Measurements from ENCODE around the gene FANK1.
"Not testable (repeated sequence)": the region's sequence is repeated elsewhere in the genome, so short reads cannot be mapped to it uniquely, and the experiment has no call there.

FANK1 gene

DNA sequence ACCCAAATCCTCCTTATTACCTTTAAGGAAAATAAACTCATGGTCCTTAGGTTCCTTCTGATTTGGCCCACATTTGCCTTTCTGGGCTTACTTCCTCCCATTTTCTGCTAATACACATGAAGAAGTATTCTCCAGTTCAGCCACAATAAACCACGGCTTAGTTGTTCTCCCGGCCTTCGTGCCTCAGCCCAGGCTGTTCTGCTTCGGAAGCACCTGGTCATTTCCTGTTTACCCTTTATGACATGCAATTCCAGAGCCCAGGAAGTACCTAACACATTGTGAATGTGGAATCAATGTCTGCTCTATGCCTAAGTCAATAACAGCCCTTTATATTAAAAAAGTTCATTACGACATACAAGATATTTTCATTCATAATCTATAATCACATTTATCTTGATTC lies 4.0 kb upstream of the FANK1 start:
- DNase-seq = not testable (repeated sequence)

DNA sequence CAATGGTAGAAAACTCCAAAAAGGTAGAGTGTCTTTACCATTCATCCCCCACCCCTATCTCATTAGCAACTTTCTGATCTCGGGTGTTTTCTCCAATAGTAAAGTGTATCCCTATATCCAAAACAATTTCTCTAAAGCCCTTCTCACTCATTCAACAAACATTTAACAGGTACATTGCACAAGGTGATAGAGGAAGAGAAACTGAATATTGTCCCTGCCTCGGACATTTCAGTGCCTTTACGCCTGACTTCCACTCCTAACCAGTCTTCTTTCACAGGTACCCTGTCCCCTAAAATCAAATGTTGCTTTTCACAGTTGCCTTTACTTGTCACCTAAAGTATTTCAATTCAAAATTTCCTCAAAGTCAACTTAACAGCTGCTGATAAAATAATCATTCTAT lies 2.2 kb upstream of the FANK1 start:
- not testable (repeated sequence) for DNase-seq

DNA sequence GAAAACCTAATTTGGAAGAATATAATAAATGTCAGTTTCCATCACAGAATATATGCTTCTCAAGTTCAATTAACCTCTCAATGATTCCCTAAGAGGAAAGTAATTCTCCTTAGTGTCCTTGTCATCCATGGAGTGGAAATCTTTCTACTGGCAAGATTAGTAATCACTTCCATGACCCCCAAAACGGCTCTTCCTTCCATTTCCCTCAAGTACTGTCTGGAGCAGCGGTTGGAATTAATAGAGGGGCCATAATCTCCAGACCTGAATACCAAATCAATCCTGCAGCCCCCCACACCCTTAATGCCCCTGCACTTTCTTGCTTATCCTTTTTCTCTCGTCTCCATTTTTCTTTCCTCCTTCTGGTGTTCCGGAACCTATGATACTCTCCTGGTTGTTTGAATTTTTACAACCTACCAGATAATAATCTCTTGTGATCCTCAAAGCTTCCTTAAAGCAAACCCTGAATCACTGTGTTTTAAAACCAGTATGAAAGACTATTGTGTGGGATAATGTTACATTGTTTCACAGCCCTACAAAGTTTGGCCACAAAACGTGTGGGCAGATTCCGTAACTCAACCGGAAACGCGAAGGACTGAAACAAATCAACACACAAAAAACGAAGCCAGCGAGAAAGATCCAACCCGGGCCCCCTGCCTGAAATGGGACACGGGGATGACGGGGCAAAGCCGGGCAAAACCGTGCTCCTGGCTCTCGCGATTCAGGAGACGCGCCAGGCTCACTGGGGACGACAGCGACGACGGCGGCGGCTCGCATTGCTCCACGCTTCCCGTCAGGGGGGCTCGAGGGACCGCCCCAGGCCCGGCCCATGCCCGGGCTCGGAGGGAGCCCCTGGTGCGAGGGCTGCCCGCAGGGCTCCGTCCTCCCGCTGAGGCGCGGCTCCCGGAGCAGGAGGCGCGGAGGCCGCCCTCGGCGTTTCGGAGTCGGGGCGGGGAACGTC lies 955 bp upstream of the FANK1 start:
- DNase-seq = peak; percentile 21

DNA sequence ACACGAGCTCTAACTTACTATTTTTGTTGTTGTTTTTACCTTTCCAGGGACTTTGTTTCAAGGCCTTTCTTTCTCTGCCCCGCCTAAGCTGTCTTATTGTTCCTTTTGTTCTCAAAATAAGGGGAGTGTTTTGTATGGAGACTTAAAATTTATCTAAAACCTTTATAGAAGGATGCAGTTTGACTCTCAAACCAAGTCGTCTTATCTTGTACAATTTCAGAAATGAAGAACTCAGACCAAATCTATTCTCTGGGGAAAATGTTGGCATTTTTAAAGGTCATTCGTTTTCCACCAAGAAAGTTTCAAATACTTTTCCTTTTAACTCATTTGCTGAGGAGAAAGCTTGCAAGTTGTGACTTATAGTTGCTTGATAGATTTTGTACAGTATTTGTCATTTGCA lies 953 bp downstream of the FANK1 start:
- DNase-seq = not testable (repeated sequence)

DNA sequence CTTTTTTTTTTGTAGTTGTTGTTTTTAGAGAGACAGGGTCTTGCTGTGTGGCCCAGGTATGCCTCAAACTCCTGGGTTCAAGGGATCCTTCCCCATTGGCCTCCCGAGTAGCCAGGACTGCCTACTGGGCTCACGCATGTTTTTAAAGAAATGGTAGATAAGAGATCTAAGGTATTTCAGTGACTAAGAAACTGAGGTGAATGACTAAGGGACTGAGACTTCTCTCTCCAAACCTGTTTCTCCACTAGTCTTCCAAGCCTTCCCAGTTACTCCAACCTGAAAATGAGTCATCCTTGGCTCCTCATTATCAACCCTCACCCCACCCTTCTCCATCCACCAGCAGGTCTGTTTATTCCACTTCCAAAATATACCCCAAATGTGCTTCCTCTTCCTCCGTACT lies 4.6 kb downstream of the FANK1 start:
- not testable (repeated sequence) for DNase-seq

DNA sequence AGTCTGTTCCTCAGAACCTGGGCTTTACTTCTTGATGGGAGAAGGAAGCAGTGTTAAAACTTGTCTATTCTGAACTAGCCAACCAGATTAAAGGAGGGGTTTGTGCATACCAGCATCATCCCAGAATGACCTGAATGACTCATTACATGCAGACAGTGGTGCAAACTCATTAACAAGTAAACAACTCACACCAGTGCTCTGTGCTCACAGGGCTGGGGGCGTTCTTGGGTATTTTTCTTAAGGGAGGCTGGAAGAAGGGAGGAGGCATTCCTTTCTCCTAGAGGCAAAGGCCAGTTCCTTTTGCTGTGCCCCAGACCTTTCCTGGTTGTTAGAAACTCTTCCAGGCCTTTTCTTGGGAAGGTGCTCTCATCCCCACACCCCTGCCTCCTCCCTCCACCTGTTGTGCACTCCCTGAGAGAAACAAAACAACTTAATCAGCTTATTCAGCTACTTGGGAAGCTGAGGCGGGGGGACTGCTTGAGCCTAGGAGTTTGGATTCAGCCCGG lies 6.8 kb downstream of the FANK1 start:
- DNase-seq = not testable (repeated sequence)

DNA sequence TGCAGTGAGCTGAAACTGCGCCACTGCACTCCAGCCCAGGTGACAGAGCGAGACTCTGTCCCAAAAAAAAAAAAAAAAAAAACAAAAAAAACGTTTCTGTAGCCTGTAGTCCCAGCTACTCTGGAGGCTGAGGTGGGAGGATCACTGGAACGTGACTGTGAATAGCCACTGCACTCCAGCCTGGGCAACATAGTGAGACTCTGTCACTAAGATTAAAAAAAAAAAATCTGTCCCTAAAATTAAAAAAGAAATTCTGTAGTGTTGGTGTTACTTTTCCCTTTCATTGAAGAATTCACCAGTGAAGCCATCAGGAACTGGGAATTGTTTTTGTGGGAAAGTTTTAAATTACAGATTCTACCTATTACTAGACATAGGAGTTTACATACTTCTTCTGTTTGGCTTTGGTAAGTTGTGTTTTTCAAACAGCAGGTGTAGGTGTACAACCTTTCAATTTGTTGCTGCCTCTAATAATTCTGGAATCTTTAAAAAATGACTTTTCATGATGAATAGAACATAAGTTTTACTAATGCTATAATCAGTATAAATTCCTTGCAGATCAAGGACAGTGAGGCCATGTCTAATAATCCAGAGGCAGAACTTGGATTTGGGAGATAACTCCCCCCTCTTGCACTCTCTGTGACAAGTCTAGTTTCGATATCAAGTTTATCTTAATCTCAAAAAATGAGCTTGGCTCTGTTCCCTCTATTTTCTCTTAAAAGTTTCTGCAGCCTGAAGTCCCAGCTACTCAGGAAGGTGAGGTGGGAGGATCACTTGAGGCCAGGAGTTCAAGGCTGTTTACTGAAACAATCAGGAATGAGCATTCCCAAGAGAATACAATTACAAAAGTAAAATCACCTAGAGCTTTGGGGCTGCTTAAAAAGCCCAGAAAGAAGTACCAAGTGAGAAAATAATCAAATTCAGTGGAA lies 9.0 kb downstream of the FANK1 start:
- DNase-seq = not testable (repeated sequence)

DNA sequence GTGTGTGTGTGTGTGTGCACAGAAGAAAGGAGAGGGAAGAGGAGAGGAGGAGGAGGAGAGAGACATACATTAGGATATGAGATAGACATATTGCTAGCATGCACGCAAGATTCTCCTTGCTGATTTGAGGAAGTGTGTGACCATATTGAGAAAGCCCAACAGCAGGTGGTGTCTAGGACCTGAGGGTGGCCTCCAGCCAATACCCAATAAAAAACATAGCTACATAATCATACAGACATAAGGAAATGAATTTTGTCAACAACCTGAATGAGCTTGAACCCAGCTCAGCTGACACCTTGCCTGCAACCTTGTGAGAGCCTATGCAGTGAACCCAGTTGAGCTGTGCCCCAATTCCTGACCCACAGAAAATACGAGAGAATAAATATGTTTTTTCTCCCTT lies 11.2 kb downstream of the FANK1 start:
- not testable (repeated sequence) for DNase-seq

DNA sequence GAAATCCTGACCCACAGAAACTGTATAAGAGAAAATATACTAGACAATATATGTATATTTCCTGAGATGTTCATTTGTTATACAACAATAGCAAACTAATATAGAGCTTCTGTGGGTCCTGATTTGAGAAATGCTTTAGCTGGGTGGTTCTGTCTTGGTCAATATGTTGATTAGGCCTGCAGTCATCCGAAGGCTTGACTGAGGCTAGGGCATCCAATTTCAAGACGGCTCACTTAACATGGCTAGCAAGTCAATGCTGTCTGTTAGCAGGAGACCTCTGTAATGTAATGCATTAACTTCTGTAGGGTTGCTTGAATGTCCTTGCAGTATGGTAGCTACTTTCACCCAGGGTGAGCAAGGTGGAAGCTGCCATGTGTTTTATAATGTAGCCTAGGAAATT lies 12.4 kb downstream of the FANK1 start:
- not testable (repeated sequence) for DNase-seq

DNA sequence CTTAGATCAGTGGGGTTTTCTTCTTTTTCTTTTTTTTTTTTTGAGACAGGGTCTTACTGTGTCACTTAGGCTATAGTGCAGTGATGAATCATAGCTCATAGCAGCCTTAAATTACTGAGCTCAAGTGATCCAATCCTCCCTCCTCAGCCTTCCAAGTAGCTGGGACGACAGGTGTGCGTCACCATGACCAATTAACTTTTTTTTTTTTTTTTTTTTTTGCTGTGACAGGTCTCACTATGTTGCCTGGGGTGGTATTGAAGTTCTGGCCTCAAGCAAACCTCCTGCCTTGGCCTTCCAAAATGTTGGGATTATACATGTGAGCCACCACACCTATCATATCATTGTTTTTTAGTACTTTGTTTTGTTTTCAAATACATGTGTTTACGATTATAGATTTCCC lies 13.1 kb downstream of the FANK1 start:
- DNase-seq = not testable (repeated sequence)

DNA sequence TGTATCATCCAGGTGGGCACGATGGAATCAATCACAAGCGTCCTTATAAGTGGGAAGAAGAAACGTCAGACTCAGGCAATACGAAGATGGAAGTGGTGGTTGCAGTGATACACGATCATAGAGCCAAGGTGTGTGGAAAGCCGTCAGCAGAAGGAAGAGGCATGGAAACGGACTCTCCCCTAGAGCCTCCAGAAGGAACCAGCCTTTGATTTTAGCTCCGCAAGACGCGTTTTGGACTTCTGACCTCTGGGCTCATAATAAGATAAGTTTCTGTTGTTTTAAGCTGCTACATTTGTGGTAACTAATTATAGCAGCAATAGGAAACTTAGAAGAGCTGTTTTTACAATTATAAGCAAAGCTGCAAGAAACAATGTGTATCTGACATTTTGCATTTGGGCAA lies 14.8 kb downstream of the FANK1 start:
- no peak for DNase-seq

DNA sequence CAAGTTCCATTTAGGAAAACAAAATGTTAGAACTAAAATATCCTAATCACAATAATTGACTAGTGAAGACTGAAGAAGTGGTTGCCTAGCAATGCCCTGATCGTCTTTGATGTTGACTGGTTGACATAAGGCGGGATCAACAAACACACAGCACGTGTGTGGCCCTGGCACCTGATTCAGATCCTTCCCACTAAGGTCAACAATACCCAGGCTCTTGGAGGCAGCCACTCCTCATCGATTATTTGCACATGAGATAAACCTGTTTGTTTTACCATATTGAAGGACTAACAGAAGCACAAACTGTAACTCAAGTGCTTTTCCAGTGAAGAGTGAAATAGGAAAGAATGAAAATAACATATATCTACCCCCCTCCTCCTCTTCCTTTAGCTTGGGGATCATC lies 15.6 kb downstream of the FANK1 start:
- no peak for DNase-seq

DNA sequence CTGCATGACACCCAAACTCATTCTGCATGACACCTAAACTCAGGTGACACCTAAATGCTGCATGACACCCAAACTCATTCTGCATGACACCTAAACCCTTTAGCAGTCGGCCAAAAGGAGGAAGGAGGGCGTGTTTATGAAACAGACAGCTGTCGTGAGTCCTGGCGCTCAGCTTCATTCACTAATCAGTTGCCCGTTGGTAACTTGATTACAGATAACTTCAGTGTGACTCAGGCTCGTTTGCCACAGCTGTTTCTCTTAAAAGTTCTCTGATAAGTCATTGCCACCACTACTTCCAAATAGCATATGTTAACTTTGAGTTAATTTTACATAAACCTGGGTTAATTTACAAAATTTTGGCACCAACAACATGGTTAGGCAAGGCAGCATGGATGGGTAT lies 16.9 kb downstream of the FANK1 start:
- not testable (repeated sequence) for DNase-seq

DNA sequence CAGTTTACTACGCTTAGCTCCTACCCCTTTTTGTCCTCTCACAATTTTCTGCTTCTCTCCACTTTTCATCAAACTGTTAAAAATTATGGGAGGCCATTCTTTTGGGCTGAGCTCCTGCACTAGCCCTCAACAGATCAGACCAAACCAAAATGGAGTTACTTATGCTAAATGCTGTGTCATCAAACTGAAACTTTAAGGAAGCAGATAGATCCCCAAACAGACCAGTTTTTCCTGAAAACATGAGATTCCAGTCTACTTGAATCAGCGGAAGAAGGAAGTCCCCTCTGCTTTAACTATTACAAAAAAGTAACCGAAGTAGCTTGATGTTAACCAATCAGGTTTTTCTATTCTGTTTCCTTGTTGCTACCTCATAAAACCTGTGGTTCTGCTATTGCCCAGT lies 20.6 kb downstream of the FANK1 start:
- no peak for DNase-seq

DNA sequence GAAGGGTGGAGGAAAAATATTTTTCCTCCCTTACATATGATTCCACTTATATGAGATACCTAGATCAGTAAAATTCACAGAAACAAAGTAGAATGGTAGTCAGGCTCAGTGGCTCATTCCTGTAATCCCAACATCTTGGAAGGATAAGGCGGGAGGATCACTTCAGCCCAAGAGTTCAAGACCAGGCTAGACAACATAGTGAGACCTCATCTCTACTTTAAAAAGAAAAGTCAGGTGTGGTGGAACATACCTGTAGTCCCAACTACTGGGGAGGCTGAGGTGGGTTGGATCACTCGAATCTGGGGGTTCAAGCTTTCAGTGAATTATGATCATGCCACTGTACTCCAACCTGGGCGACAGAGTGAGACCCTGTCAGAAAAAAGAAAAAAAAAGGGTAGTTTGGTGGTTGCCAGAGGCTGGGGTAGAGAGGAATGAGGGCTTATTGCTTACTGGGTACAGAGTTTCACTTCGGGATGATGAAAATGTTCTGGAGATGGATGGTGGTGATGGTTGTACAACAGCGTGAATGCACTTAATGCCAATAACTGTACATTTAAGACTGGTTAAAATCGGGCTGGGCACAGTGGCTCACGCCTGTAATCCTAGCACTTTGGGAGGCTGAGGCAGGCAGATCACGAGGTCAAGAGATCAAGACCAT lies 21.5 kb downstream of the FANK1 start:
- DNase-seq = not testable (repeated sequence)

DNA sequence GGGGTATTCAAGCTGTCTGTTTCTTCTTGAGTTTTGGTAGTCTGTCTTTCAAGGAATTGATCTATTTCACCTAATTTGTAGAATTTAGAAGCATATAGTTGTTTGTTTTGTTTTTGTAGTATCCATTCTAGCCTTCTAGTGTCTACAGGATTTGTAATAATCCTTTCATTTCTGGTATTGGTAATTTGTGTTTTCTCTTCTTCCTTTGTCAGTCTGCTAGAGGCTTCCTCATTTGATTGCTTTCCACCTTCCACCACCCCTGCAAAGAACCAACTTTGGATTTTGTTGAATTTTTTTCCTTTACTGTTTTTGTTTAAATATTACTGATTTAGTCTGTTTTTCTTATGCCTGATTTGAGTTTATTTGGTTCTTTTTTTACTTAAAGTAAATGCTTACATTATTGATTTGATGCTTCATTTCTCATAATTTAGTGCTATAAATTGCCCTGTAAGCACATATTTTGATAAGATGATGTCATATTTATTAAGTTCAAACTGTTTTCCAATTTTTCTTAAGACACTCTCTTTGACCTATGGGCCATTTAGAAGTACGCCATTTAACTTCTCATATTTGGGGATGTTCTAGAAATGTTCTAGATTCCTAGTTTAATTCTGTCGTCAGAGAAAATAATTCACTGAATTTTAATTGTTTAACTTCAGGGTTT lies 25.4 kb downstream of the FANK1 start:
- DNase-seq = not testable (repeated sequence)

DNA sequence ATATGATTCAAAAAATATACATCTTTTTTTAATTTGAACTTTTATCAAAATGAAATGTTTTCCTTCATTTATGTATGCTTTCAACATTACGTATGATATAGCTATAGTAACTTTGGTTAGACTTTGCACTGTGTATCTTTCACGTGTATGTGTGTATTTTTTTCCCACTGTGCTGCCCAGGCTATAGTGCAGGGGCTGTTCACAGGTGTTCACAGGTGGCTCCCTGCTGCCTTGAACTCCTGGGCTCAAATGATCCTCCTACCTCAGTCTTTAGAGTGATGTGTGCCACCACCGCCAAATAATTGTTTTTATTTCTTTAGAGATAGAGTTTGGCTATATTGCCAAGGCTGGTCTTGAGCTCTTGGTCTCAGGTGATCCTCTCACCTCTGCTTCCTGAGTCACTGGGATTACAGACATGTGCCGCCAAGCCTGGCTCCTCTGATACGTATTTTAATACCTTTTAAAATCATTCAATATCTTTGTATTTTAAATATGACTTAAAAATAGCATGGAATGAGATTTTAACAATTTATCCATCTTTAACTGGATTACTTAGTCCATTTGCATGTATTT lies 29.0 kb downstream of the FANK1 start:
- DNase-seq = no peak

DNA sequence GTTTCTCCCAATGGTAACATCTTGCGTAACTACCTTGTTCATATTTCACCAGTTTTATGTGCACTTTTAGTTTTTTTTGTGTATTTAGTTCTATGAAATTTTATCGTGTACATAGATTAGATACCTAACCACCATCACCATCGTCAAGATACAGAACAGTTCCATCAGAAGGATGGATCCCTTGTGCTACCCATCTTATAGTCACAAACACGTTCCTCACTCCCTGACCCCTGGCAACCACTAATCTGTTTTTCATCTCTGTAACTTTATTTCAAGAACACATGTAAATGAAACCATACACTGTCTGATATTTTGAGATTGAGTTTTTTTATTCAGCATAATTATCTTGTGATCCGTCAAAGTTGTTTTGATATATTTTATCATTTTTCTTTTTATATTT lies 29.9 kb downstream of the FANK1 start:
- no peak for DNase-seq

DNA sequence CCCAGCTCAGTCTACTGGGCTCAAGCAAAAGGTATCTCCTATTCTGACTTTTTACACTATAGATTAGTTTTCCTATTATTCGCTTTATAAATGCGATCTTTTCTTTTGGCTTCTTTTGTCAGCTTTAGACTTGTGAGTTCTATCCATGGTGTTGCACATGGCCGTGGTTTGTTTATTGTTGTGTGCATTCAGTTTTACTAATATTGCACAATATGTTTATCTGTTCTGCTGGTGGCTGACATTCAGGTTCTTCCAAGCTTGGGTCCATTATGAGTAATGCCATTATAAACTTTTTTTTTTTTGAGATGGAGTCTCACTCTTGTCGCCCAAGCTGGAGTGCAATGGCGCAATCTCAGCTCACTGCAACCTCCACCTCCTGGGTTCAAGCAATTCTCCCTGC lies 30.9 kb downstream of the FANK1 start:
- not testable (repeated sequence) for DNase-seq

DNA sequence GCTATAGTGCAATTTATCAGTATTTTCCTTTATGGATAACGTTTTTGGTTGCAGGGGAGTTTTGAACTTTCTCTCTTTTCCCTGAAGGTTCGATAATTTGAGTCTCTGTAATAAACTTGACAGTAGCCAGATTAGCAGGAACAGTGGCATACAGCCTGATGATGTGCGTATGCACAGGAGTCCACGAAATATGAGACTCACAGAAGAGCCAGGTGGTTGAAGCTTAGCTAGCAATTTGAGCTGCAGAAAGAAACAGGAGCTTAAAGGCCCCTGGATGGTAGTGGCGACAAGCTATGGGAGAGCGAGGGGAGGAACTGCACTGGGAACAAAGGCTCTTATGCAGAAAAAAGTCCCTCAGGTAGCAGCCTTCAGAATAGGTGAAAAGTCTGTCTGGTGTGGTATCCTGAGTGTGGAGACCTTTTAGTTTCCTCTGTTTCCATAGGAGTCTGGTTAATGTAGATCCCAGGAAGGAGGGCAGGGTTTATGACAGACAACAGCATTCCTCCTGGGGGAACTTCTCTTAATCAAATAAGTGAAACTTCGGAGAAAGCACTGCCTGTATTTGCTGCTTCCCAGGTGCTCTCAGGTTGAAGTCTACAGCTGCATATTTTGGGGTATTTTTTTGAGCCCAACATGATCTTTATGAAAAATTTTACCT lies 32.7 kb downstream of the FANK1 start:
- DNase-seq = no peak

DNA sequence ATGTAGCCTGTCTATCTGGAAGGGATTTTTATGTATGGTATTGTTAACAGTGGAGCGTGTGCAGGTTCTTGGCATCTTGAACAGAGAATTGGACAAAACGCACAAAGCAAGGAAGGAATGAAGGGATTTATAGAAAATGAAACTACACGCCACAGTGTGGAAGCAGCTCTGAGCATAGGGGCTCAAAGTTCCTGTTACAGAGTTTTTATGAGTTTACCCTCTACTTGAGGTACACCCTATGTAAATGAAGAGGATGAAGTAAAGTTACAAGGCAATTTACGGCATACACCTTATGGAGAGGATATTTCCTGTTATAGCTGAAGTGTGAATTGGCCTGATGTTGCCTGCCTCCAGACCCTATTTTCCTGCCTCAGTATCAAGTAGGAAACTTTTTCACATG lies 33.3 kb downstream of the FANK1 start:
- no peak for DNase-seq

All from CD4-positive, alpha-beta T cell treated with Interferon gamma for 1 hour (primary cell).